HG03139 (cell line): ENCODE data around the gene PDLIM5.
"Not testable (repeated sequence)": the region's sequence is repeated elsewhere in the genome, so short reads cannot be mapped to it uniquely, and the experiment has no call there.

Experiments
- ATAC-seq: cut with Tn5 transposase; IDR thresholded peaks from one replicate; pipeline ENCODE4 v1.9.1; 2021; ENCODE audit not compliant: unreplicated experiment

The PDLIM5 gene

DNA sequence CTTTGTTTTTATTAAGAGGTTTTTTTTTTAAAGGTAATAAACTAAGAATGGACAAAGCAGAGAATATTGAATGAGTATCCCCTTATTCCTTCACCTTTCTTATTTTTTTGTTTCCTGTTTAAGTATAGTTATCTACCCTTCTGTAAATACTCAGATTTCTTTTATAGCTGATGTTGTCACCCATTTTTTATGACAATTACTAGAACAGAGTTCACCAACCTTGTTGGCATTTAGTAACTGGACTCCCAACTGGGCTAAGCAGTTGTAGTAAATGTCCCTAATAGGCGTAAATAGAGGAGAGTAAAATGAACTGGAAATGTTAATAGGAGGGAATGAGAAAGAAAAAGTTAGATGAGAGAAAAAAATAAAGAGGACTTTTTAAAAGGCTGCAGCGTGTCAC lies 9.8 kb downstream of the PDLIM5 start:
- no peak for ATAC-seq

DNA sequence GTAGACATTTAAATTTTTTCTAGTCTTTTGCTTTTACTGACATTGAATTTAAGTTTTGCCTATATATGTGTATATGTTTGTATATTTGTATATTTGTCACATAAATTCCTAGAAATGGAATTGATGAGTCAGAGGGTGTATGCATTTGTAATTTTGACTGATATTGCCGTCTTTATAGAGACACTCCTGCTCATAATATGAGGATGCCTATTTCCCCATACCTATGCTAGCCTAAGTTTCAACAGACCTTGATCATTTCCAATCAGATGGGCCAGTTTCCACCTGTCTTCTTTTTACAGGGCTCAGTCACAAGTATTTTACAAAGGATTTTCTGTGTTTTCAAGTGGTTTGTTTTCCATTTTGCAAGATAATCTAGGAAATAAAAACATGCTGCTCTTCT lies 10.8 kb downstream of the PDLIM5 start:
- ATAC-seq = no peak

DNA sequence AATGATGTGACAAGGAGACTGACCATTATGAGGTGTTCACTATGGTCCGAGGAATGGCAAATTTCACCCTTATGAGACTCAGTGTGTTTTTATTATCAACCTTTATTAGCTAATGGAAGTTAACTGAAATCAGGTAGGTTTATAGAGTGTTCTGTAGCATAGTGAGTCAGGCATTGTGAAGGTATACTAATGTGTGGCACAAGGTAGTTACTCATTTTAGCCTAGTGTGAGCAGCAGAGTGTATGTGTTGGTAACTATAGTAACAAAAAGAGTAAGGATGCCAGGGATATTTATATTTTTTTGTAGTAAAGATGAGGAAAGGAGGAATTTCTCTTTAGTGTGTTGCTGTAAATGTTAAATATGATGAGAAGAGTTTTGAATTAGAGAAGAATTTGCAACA lies 12.0 kb downstream of the PDLIM5 start:
- no peak for ATAC-seq

GRCh38 chr4:94466371-94466770 lies 14.6 kb downstream of the PDLIM5 start:
- no peak for ATAC-seq

DNA sequence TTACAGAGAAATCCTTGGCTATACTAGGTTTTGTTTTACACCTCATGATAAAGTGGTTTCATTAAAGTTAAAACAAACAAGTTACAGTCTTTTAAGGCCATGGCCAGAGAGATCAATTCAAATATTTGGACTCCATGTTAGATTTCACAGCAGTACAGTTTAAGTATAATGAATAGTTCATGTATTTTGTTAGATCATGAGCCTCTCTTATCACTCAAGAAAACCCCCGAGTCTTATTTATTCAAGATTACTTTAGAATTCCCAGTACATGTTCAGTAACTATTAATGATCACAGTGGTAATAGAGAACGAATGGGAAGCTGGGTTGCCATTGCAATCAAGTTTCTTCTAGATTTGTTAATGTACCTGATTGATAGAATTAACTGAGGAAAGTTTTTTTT lies 15.2 kb downstream of the PDLIM5 start:
- ATAC-seq = no peak

GRCh38 chr4:94468093-94468769 lies 16.5 kb downstream of the PDLIM5 start:
- no peak for ATAC-seq

GRCh38 chr4:94469221-94469784 lies 17.6 kb downstream of the PDLIM5 start:
- no peak for ATAC-seq

DNA sequence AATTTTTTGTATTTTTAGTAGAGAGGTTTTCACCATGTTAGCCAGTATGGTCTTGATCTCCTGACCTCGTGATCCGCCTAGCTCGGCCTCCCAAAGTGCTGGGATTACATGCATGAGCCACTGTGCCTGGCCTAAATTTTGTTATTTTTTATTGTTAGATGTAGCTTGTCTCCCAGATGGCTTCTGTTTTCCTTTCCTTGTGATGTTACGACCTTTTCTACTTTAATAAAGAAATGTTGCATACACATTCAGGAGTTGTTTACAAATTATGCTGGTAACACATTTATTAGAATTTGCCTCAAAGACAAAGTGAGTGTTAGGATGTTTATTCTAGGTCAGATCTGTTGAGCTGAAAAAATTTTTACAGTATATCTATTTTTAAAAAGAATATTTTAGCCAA lies 18.4 kb downstream of the PDLIM5 start:
- no peak for ATAC-seq

DNA sequence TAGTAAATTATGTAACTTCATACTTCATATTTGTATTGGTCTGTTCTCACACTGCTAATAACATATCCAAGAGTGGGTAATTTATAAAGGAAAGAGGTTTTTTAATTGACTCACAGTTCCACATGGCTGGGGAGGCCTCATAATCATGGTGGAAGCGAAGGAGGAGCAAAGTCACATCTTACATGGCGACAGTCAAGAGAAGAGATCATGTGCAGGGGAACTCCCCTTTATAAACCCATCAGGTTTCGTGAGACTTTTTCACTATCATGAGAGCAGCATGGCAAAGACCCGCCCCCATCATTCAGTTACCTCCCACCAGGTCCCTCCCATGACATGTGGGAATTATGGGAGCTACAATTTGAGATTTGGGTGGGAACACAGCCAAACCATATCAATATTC lies 19.0 kb downstream of the PDLIM5 start:
- ATAC-seq = not testable (repeated sequence)

DNA sequence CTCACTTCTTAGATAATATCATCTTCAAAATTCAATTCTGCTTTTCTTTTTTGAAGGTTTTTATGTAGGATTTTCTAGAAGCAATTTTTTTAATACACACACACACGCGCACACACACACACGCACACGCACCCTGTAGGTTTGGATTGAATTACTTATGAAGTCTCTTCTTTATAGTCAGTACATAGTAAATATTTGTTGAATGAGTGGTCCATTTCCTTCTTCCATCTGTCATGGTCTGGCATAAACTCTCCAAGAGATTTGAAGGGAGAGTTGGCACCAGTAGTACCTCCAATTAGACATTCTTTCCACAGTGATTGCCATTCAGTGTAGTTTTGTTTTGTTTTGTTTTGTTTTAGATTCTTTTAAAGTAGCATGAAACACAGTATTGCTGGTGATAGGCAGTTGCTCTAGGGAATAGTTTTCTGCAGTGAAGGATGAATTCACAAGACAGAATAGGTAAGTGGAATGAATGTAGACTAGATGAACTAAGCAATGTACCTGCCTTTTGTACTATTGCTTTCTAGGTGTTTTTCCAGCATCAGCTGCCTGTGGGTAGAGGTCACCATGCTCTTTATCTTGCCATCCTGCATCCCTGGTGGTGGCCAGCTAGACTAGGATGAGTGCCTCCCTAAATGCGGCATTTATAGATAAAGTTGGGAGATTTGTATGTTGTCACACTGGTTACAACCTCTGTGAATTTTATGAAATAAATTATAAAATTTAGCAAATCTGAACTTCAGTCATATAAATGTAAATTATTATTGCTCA lies 20.5 kb downstream of the PDLIM5 start:
- no peak for ATAC-seq

DNA sequence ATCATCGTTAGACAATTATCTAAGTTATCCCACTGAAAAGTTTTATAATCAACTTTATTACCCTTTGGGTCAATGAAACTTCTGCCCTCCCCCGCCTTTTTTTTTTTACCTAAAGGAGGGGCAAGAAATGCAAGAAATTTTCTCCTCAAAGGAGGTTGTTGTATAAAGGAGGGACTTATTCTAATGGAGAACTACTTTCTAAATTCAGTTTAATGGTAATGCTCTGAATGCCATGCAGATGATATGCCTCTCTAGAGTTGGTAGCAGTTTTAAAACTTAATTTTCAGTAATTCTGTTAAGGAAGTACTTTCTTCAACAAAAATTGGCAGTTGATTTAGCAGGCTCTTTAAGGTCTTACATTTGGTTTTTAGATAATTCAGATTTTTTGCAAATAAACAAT lies 23.3 kb downstream of the PDLIM5 start:
- no peak for ATAC-seq

DNA sequence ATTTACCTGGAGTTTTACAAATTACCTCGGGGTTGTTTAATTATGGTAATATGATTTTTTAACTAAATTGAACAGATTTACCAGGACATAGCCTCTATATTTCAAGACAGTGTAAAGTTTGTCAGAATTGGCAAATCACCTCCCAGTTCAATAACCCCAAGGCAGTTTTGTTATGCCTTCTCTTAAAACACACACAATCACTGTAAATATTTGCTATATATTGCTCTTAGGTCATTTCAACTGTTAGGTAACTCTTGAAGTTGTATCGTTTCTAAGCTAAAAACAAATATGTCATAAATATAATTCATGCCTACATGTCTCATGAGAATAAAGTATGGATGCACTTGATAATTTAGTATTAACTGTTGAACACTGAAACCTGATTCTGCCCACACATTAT lies 24.1 kb downstream of the PDLIM5 start:
- no peak for ATAC-seq

GRCh38 chr4:94477227-94477626 lies 25.5 kb downstream of the PDLIM5 start:
- no peak for ATAC-seq

DNA sequence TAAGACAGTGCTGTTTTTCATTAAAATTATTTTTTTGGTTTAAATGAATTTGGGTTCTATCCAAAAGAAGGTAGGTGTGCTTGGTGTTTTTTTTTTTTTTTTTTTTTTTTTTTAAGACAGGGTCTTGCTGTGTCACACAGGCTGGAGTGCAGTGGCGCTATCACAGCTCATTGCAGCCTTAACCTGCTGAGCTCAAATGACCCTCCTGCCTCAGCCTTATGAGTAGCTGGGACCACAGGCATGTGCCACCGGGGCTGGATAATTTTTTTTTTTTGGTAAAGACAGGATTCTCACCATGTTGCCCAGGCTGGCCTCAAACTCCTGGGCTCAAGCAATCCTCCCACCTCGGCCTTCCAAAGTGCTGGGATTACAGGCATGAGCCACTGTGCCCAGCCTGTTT lies 27.1 kb downstream of the PDLIM5 start:
- ATAC-seq = not testable (repeated sequence)

- no peak for ATAC-seq
Observed at GRCh38 chr4:94479358-94480141, 27.8 kb downstream of the PDLIM5 start.

GRCh38 chr4:94480362-94480951 lies 28.7 kb downstream of the PDLIM5 start:
- ATAC-seq = no peak

DNA sequence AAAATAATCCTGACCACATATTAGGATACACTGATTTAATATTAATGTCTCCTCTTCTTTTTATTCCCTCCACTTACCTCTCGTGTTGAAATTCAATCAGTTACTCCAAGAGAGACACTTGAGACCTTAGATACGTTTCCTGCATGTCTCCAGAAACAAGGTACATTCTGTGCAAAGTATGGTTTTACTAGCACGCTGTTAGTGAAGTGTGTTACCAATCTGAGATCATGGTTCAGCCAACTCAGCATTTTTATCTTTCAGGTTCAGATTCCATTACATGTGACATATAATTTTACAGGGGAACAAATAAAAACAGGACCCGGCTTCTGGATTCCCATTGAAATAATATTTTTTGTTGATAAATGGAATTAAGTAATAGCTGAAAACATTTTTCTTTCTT lies 32.2 kb downstream of the PDLIM5 start:
- no peak for ATAC-seq

GRCh38 chr4:94484818-94485217 lies 33.1 kb downstream of the PDLIM5 start:
- ATAC-seq = no peak

- no peak for ATAC-seq
Observed at GRCh38 chr4:94486372-94486801, 34.6 kb downstream of the PDLIM5 start.

GRCh38 chr4:94488670-94489069 lies 36.9 kb downstream of the PDLIM5 start:
- no peak for ATAC-seq

- ATAC-seq = no peak
Observed at GRCh38 chr4:94489098-94489497, 37.4 kb downstream of the PDLIM5 start.
